Inferior parietal cortex (tissue), 1 donor: ENCODE results near the gene ACAP3.
"Not testable (repeated sequence)": the region's sequence is repeated elsewhere in the genome, so short reads cannot be mapped to it uniquely, and the experiment has no call there.

Experiments
- DNase-seq: peaks from one replicate; pipeline ENCODE4 v3.0.0-alpha.2; 2016; ENCODE audit errors: extremely low spot score

ACAP3 gene

DNA sequence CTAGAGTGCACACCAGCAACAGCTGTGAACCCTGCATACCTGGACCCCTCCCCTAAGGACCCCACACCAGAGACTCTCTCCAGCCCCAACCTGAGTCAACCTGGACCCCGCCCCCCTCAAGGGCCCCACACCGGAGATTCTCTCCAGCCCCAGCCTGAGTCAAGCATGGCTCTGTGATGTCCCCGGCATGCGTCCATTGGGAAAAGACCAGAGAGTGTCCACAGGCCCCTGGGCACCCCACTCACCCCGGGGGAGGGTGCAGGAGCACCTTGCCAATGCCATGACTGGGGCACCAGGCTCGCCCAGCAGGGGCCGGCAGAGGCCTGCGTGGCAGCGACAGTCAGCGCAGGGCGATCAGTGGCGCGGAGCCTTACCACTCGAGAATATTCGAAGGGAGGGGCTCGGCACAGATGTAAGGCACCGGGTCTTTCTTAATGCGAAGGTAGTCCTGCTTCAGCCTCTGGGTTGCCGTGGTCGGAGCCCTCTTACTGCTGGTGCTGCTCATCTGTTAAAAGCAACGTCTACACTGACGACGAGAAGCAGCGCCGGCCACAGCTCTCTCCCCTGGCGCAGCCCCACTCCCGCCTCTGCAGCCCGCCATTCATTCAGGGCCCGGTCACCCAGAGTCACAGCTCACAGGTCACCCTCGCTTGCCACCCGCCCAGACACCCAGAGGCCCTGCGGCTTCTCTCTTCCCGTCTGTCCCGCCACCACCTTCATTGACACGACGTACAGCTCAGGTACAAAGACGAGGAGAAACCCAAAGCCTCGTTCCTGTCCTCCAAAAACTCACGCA is 40.0 kb downstream of the ACAP3 start:
- no peak for DNase-seq

- DNase-seq = no peak
Measured at GRCh38 chr1:1264868-1265272, 42.9 kb downstream of the ACAP3 start.

GRCh38 chr1:1264026-1264425 is 43.7 kb downstream of the ACAP3 start:
- no peak for DNase-seq

- no peak for DNase-seq
Measured at GRCh38 chr1:1262758-1263157, 45.0 kb downstream of the ACAP3 start.

- DNase-seq = no peak
Measured at GRCh38 chr1:1262071-1262470, 45.7 kb downstream of the ACAP3 start.

DNA sequence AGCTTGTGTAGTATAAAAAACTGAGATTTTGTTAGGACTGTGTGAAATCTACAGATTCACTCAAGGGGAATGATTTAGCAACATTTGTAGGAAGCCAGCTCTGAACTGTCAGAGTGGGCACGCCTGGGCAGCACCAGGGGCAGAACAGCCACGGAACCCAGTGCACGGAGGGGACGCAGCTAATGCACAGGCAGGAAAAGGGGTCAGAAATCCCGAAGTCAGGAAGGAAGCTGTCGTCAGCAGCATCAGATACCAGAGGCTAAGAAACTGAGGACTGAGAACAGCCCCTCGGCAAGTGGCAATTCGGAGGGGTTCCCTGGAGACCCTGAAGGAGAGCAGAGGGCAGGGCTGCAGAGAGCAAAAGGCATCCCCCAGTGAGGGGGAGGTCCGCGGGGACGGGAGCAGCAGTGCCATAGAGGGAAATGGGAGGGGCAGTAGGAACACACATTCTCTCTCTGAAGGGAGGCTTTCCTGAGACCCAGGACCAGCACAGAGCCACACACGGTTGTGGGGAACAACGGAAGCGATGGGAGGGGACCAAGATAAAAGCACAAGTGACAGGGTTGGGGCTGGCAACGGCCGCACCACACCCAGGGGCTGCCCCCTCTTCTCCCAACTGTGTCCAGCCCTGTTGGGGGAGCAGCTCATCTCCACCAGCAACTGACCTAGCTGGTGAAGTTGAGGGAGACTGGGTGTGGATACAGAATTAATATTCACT is 46.7 kb downstream of the ACAP3 start:
- no peak for DNase-seq

GRCh38 chr1:1259951-1260600 is 47.7 kb downstream of the ACAP3 start:
- no peak for DNase-seq

GRCh38 chr1:1259540-1259939 is 48.2 kb downstream of the ACAP3 start:
- no peak for DNase-seq

DNA sequence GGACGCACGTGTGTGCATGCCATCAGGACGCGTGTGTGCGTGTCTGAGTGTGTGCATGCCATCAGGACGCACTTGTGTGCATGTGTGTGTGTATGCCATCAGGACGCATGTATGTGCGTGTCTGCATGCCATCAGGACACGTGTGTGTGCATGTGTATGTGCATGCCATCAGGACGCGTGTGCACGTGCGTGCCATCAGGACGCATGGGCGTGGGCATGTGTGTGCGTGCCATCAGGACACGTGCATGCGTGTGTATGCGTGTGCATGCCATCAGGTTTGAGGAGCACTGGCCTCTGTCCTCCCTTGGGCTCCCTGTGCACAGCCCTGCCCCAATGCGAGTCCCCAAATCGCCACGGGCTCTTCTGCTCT is 48.6 kb downstream of the ACAP3 start:
- DNase-seq = no peak

DNA sequence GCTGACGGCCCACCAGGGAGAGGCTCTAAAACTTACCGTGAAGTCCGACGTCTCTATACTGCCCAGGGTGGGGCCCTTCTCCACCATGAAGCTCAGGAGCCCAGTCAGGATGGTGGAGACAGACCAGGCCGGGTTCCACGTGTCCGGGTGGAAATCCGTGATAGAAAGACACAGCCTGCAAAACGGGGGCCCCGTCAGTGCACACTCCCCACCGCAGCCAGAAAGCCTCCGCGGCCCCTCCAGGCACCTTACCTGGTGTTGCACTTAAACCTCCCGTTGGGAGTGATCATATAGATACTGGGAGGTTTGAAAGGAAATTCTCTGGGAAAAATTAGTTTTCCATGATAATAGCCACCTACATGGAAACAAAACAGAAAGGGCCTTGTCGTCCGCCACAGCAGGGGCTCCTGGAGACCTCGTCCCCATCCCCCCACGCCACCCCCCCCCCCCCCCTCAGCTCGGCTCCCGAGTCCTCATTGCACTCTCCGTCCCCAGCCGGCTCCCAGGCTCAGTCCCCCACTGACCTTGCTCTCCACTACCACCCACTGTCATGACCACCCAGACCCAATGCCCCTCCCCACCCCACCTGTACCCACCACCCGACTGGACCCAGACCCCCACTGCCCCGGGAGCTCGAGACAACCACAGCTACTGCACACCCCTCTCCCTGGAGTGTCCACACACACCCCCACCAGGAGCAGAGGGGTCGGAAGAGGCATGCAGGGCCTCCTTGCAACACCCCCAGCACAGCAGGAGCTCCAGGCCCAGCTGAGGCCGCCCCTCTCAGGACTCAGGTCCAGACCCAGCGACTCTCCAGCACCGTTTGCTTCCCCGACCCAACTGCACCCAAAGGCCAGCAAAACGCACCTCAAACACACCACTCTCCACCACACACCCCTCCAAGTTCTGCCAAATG is 50.5 kb downstream of the ACAP3 start:
- DNase-seq = no peak

GRCh38 chr1:1255611-1256010 is 52.1 kb downstream of the ACAP3 start:
- no peak for DNase-seq

DNA sequence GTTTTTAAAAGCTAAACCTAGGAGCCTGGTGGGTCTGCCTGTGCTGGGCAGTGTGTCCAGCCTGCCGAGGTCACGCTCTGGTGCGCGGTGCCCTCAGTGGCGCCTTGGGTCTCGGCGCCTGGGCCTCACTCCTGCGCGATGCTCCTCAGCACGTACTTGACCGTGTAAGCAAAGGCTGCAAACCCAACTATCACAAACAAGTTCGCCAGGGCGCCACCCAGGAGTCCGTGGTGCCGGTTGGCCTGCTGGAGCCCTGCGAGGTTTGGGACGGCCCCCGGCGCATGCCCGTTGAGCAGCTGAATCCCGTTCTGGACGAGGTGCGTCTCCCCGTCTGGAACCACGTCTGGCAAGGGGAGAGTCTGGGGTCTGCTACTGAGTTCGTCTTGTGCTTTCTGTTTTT is 52.7 kb downstream of the ACAP3 start:
- no peak for DNase-seq

DNA sequence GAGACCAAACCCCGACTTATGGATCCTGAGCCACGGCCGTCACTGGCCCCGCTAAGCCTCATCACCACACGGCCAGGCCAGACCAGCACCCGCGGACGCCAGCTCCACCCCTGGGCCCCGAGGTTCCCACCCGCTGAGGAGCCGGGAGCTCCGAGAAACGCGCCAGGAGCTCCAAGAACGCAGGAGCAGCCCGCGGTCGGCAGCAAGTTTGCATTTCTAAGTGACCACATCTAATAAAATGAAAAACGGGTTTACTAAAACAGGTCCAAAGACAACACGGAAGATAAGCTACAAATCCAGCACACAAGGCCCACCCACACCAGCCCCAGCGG is 53.1 kb downstream of the ACAP3 start:
- DNase-seq = no peak

DNA sequence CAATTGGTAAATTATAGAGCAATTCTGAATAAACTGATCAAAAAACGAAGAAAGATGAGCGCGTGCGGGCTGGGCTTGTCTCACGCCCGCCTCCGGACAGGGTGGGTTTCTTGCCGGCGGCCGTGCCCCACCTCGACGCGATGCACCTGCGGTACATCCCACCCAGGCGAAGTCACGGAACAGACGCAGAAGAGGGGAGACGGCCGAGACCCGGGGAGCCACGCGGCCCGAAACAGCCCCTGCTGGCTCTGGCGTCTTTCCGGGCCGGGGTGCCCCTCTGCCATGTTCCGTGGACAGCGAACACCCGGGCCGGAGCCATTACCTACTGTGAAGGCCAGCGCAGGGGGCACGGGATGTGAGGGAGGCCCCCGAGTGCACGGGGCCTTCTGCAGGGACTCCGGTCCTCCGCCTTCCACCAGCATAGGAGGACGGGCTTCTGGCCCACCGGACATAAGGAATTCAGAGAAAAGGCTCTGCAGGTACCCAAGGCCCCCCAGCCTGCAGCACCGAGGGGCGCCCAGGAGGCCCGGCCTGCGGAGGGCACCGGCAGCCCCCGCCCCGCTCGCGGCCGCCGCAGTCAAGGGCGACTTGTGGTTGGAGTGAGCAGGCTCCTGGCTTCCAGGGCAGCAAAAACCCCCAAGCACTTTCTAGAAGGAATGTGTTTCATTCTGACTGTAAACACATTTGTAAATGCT is 53.6 kb downstream of the ACAP3 start:
- no peak for DNase-seq

DNA sequence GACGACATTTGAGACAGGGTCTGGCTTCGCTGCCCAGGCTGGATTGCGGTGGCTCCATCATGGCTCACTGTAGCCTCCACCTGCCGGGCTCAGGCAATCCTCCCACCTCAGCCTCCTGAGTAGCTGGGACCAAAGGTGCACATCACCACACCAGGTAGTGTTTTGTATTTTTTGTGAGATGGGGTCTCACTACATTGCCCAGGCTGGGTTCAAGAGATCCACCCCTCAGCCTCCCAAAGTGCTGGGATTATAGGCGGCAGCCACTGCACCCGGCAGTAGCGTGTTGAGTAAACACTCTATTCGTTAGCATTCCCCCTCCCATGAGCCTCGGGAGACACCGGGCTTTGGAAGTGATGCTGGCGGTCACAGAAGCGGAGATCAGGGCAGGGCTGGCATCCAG is 54.4 kb downstream of the ACAP3 start:
- no peak for DNase-seq

DNA sequence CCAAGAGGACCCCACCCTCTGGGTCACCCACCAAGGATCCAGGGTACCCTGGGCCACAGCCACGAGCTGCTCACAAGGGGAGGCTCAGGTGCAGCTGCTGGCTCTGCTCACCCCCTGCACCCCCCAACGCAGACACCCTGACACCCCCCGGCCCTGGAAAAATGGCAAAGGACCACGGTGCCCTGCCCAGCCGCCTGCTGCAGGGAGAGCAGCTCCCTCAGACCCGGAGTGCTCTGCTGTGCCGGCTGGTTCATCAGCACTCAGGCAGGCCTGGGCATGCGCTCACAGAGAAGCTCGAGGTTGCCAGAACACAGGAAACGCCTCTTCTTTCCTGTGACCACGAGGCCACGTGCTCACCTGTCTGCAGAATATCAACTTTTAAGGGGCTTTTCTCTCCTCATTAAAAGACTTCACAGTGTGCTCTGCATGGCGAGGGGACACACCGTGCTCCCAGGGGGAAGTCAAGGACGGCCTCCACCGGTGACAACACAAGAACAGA is 56.9 kb downstream of the ACAP3 start:
- DNase-seq = no peak

- DNase-seq = not testable (repeated sequence)
Measured at GRCh38 chr1:1248009-1248913, 59.5 kb downstream of the ACAP3 start.

DNA sequence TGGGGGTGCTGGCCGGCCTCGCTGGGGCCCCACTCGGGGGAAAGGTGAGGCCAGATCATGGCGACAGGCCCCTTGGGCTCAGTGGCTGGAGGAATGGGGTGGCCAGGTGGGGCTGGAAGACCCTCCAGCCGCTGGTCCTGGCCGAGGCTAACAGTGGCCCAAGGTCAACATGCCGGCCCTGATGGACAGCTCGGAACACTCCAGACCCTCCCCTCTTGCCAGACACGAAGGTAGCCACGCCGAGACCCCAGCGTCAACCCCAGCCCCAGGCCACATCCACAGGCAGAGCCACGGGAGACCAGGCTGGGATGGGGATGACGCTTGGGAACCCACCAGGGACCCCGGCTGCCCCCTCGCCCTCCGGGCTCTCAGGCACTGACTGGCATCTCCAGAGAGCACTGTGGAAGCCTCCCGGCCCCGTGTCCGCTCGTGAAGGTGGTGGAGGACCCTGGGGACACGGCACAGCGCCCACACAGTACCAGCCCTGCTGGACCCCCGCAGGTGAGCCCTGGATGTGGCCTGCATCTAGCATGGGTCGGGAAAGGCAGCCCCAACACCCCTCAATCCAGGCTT is 60.3 kb downstream of the ACAP3 start:
- DNase-seq = no peak

DNA sequence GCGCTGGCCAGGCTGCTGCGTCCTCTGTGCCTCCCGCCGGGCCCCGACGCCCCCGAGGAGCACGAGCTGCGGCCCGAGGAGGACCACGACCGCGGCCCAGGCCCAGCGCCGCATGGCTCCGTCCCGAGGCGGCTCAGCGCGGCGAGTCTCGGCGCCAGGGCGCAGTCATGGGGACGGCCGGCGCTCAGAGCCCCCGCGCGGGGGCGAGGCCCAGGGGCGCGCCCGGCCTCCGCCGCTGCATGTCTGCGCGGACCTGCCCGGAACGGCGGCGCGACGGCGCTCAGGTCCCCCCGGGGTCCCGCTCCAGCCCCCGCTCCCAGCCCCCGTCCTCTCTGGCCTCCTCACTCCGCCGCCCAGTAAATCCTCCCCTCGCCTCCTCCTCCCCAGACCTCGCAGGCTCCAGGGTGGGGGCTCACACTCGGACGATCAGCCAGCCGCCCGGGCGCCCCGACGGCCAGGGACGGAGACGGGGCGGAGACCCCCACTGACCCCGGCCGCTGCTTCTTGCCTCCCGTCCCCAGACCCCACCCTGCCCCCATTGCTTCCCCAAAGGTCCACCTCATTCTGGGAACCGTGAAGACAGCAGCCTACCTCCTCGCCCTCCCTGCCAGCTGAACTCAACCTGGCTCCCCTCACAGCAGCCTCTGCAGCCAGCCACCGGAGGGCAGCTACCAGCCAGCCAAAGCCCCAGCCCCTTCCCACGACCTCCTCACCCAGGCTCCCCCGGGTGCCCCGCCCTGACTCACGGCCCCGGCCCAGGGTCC is 61.0 kb downstream of the ACAP3 start, which contains the start of gene C1QTNF12:
Gene C1QTNF12 (minus strand): TSS at position 146 of the 764 bp plus-strand sequence. CDS start 32 bp downstream, at position 114.
- DNase-seq = no peak
